ENCODE data around the gene SH3BP4. TPM values are rescaled to one million over a fixed set of nuclear protein-coding genes. Genes with fewer than 3 reads are reported as not detected.

Gene SH3BP4
- total RNA-seq, 2 donors from 2014 or later, result 1.5 to 1.6 TPM

DNA sequence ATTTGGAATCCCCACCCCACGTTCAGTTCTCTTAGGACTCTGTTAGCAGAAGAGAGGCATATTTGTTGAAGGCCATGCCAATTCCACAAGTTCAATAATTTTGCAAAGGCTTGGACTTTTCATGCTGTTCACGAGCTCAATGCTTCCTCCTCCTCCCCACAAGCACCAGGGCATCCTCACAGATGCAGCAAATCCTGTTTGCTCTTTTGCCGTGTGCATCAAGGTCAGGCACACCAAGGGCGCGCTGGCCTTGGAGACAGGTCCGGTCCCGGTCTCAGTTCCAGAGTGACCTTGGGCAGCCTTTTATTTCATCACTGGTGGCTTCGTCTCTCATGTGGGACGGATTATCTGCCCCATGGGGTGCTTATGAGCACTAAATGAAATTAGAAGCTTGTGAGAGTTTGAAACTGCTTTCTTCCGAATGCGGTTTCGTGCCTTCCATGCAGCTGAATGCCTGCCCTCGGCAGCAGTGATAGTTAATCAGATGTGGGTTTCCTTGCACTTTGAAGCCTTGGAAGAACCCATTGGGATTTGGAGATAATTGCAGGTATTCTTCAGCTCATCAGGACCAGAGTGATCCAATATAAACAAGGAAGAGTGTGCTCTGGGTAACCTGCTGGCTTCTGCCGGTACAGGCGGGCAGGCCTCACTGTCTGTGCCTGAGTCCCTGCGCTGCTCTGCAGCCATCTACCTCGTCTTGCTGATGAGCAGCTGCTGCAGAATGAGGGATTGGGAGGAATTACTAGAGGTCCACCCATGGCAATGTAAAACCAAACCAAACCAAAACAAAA lies 140.8 kb downstream of the SH3BP4 start:
- Mint-ChIP-seq H3K27me3 (ENCODE audit: low read depth) (no peaks in the 10 kb centered on the region), H3K36me3 (ENCODE audit: insufficient read depth in 2 of 2) (no peaks in the 10 kb centered on the region), H3K27ac (no peak overlapping the region), H3K4me1 (ENCODE audit: low read depth) (no peaks in the 10 kb centered on the region), H3K4me3 (no peak overlapping the region), H3K9me3 (no peaks in the 10 kb centered on the region)
- DNase-seq (no peak), ATAC-seq (replicated peaks in 1 of 2) (no peak)

DNA sequence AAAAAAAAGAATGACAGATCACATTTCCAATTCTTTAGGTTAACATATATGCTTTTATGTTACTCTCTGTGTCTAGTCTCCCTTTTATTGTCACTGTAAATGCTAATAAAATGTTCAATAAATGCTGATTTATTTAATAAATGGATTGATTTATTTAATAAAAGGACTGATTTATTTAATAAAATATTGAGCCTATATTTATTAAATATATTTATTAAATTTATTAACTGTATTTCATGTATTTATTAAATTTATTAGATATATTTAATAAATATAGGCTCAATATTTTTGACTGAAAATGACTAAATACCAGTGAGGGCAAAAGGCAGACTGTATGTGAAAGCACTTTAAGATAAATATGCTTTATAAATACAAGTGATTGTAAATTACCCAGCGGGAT lies 142.6 kb downstream of the SH3BP4 start:
- Mint-ChIP-seq H3K4me1 (ENCODE audit: low read depth) (no peaks in the 10 kb centered on the region), H3K27me3 (ENCODE audit: low read depth) (no peaks in the 10 kb centered on the region)
- no peak for ATAC-seq (replicated peaks in 1 of 2)

DNA sequence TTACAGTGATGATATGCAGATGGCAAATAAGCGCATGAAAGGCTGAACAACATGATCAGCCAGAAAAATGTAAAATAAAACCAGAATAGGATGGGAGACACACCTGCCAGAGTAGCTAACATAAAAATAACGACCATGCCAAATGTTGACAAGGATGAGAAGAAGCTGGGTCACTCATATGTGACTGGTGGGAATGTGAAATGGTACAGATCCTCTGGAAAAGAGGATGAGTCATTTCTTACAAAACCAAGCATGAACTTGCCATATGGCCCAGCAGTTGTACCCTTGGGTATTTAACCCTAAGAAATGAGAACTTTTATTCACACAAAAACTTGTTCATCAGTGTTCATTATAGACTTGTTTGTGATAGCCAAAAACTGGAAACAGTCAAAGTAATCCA lies 143.8 kb downstream of the SH3BP4 start:
- no peaks in the 10 kb centered on the region for H3K4me1 Mint-ChIP-seq (ENCODE audit: low read depth)
- H3K27me3 Mint-ChIP-seq (ENCODE audit: low read depth), result no peaks in the 10 kb centered on the region
- ATAC-seq (replicated peaks in 1 of 2) (no peak), DNase-seq (no peak)
- no peaks in the 10 kb centered on the region for H3K36me3 Mint-ChIP-seq (ENCODE audit: insufficient read depth in 2 of 2)
- H3K27ac Mint-ChIP-seq, result no peak overlapping the region
- H3K9me3 Mint-ChIP-seq, result no peaks in the 10 kb centered on the region
- H3K4me3 Mint-ChIP-seq, result no peak overlapping the region

More for the DNA sequence above, 142.6 kb downstream of the SH3BP4 start:
- no peaks in the 10 kb centered on the region for H3K36me3 Mint-ChIP-seq (ENCODE audit: insufficient read depth in 2 of 2)
- H3K27ac Mint-ChIP-seq, result no peak overlapping the region
- no peak for DNase-seq
- no peaks in the 10 kb centered on the region for H3K9me3 Mint-ChIP-seq
- H3K4me3 Mint-ChIP-seq, result no peak overlapping the region

DNA sequence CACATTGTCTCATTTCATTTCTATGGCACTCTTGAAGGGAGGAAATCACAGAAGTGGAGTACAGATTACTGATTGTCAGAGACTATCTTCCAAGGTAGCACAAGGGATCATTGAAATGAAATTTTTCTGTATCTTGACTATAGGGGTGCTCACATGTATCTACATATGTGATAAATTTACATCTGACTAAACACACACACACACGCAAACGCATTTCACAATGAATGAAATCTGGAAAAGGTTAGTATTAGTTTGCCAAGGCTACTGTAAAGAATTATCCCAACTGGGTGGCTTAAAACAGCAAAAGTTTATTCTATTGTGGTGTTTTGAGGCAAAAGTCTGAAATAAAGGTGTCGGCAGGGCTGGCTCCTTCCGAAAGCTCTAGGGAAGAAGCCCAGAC lies 144.6 kb downstream of the SH3BP4 start:
- ATAC-seq (replicated peaks in 1 of 2), result no peak
- H3K27ac Mint-ChIP-seq, result no peak overlapping the region
- DNase-seq, result no peak
- no peaks in the 10 kb centered on the region for H3K4me1 Mint-ChIP-seq (ENCODE audit: low read depth)
- no peaks in the 10 kb centered on the region for H3K27me3 Mint-ChIP-seq (ENCODE audit: low read depth)
- no peaks in the 10 kb centered on the region for H3K9me3 Mint-ChIP-seq
- no peak overlapping the region for H3K4me3 Mint-ChIP-seq
- no peaks in the 10 kb centered on the region for H3K36me3 Mint-ChIP-seq (ENCODE audit: insufficient read depth in 2 of 2)

DNA sequence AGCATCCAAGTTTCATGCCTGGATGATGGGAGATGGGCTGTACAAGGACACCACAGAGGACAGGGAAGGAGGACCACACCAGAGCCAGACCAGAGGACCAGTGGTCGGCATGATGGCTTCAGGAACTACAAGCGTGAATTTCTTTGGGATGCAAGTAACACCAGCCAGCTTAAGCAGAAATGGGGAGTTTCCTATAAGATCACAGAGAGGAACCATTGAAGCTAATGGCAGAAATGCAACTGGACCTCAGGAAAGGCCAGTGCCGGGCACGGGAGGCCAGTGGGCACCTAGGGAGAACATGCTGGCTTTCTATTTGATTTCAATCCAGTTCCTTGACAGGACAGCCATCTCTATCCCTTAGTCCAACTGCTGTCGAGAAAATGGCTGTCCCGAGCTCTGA lies 145.4 kb downstream of the SH3BP4 start:
- Mint-ChIP-seq H3K4me1 (ENCODE audit: low read depth) (no peaks in the 10 kb centered on the region), H3K9me3 (no peaks in the 10 kb centered on the region), H3K4me3 (no peak overlapping the region), H3K27ac (no peak overlapping the region), H3K36me3 (ENCODE audit: insufficient read depth in 2 of 2) (no peaks in the 10 kb centered on the region), H3K27me3 (ENCODE audit: low read depth) (no peaks in the 10 kb centered on the region)
- DNase-seq (no peak), ATAC-seq (replicated peaks in 1 of 2) (no peak)

DNA sequence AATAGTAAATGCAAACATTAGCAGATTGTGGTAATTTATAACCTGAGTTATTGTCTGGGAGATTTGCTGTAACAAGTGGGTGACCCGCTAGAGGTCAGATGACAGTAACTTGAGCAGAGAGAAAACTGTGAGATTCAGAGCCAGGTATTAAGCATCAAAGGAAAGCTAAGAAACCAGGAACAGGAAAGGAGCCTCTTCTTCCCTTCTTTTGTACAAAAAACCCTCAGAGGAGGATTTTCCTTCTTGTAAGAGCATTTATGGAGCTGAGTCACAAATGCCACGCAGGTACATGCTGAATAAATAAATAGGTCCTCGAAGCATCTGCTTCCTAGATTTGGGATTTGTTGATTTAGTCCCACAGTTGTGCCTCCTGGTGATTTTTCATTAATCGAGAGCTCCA lies 146.5 kb downstream of the SH3BP4 start:
- H3K4me1 Mint-ChIP-seq (ENCODE audit: low read depth), result no peaks in the 10 kb centered on the region
- H3K36me3 Mint-ChIP-seq (ENCODE audit: insufficient read depth in 2 of 2), result no peaks in the 10 kb centered on the region
- ATAC-seq (replicated peaks in 1 of 2) (no peak), DNase-seq (no peak)
- no peak overlapping the region for H3K4me3 Mint-ChIP-seq
- H3K27me3 Mint-ChIP-seq (ENCODE audit: low read depth), result no peaks in the 10 kb centered on the region
- no peaks in the 10 kb centered on the region for H3K9me3 Mint-ChIP-seq
- no peak overlapping the region for H3K27ac Mint-ChIP-seq

DNA sequence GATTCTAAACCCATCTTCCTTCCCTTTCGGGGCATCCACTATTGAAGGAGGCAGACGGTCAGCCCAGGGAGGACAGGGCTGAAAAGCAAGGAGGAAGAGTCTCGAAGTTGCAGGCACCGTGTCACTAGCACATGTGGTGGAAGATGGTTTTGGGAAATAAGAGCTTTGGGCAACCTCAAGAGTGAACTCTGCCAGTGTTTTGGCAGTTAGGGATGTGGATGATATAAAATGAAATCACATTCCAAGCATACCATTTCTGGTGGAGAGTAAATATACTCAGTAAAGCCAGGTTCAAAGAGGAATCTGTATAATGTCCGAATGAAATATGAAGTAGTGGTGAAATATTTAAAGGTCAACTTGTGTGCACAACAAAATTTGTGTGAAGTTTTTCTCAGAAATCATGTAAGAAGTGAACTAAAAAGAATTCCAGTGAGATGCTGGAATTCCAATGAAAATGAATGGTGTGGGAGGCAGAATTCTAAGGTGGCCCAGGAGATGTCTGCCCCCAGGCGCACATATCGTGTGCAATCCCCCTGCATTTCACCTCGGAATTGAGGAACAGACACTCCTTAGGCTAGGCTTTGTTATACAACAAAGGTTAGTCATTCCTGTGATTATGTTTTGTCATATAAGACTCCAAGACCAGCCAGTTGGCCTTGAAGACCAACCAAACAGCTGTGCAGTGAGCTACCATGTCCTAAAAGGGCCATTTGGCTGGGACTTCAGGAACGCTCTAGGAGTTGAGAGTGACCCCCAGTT lies 147.1 kb downstream of the SH3BP4 start:
- no peak overlapping the region for H3K27ac Mint-ChIP-seq
- DNase-seq (no peak), ATAC-seq (replicated peaks in 1 of 2) (no peak)
- no peaks in the 10 kb centered on the region for H3K9me3 Mint-ChIP-seq
- H3K4me1 Mint-ChIP-seq (ENCODE audit: low read depth), result no peaks in the 10 kb centered on the region
- no peak overlapping the region for H3K4me3 Mint-ChIP-seq
- no peaks in the 10 kb centered on the region for H3K36me3 Mint-ChIP-seq (ENCODE audit: insufficient read depth in 2 of 2)
- H3K27me3 Mint-ChIP-seq (ENCODE audit: low read depth), result no peaks in the 10 kb centered on the region

DNA sequence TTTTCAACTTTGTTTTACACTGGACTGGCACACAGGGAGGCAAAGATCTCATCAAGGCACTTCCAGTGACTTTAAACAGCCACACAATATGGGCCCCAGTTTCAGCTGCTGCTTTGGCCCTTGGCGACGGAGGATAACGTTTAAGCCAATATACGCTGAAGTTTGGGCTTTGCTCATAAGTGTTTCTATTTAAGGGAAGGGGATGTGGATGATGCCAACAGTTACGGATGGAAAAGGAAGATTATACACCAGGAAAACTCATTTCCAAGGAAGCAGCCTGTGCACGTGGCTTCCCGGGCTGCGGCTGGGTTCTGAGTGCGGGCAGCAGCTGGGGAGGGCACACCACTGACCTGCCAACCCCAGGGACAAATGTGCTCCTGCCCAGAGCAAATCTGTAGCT lies 151.1 kb downstream of the SH3BP4 start:
- Mint-ChIP-seq H3K4me1 (ENCODE audit: low read depth) (no peaks in the 10 kb centered on the region), H3K36me3 (ENCODE audit: insufficient read depth in 2 of 2) (no peaks in the 10 kb centered on the region), H3K27me3 (ENCODE audit: low read depth) (peaks cover 13% of the 10 kb centered on the region), H3K4me3 (no peak overlapping the region), H3K27ac (no peak overlapping the region), H3K9me3 (no peaks in the 10 kb centered on the region)
- DNase-seq (no peak), ATAC-seq (replicated peaks in 1 of 2) (no peak)
